Liver (tissue), 9 donors: ENCODE data around the gene RNU6-9. TPM values are rescaled to one million over a fixed set of nuclear protein-coding genes. Genes with fewer than 3 reads are reported as not detected.

Experiments used
- DNase-seq: peaks from one replicate; pipeline ENCODE4 v3.0.0-alpha.2; 2017; ENCODE audit warnings: low spot score
- H3K27ac ChIP-seq, 2 donors: one replicate each; pipeline ENCODE4 v1.7.0; 2013; ENCODE audit warnings: inconsistent platforms in 2 of 2, low read length in 2 of 2, control low read depth in 1 of 2, low read depth in 1 of 2, mild to moderate bottlenecking in 1 of 2
- H3K27me3 ChIP-seq, 4 donors: one replicate each; pipeline versions ENCODE4 v1.6.1 to v1.7.0; 2013; ENCODE audit warnings: low read length in 3 of 4, inconsistent platforms in 1 of 4, mild to moderate bottlenecking in 1 of 4, moderate library complexity in 1 of 4; ENCODE audit not compliant: control insufficient read depth in 4 of 4, insufficient read depth in 4 of 4
- H3K36me3 ChIP-seq, 4 donors: one replicate each; pipeline versions ENCODE4 v1.6.1 to v1.7.0; 2013; ENCODE audit warnings: low read length in 3 of 4, mild to moderate bottlenecking in 3 of 4, low read depth in 1 of 4, moderate library complexity in 1 of 4; ENCODE audit not compliant: control insufficient read depth in 4 of 4, insufficient read depth in 3 of 4
- H3K4me1 ChIP-seq, 4 donors: one replicate each; pipeline versions ENCODE4 v1.6.1 to v1.7.0; 2013; ENCODE audit warnings: low read length in 3 of 4, mild to moderate bottlenecking in 3 of 4, moderate library complexity in 1 of 4; ENCODE audit not compliant: control insufficient read depth in 4 of 4, insufficient read depth in 4 of 4
- H3K4me3 ChIP-seq, 3 donors: one replicate each; pipeline versions ENCODE4 v1.6.1 to v1.7.0; 2013; ENCODE audit warnings: low read length in 3 of 3, control low read depth in 1 of 3, low read depth in 1 of 3, mild to moderate bottlenecking in 1 of 3
- H3K9ac ChIP-seq, 2 donors: one replicate each; pipeline ENCODE4 v1.7.0; 2013; ENCODE audit warnings: low read length in 2 of 2, mild to moderate bottlenecking in 2 of 2, moderate library complexity in 2 of 2, control low read depth in 1 of 2, low read depth in 1 of 2
- H3K9me3 ChIP-seq, 4 donors: one replicate each; pipeline versions ENCODE4 v1.6.1 to v1.7.0; 2013; ENCODE audit warnings: low read length in 3 of 4; ENCODE audit not compliant: control insufficient read depth in 4 of 4
- ATF3 ChIP-seq: IDR thresholded peaks from 2 replicates; pipeline ENCODE4 v1.6.1; 2016; ENCODE audit warnings: antibody characterized with exemption
- EGR1 ChIP-seq, 2 donors: IDR thresholded peaks; 2 replicates each; pipeline ENCODE4 v1.6.1; 2016 to 2018; ENCODE audit warnings: antibody characterized with exemption in 2 of 2, low read depth in 2 of 2
- FOXA1 ChIP-seq: IDR thresholded peaks from 2 replicates; pipeline ENCODE4 v1.6.1; 2016; ENCODE audit warnings: antibody characterized with exemption
- FOXA2 ChIP-seq: IDR thresholded peaks from 2 replicates; pipeline ENCODE4 v1.6.1; 2016; ENCODE audit warnings: antibody characterized with exemption
- GABPA ChIP-seq, 2 donors: IDR thresholded peaks in 1 of 2; conservative IDR thresholded peaks in 1 of 2; 2 replicates each; pipeline ENCODE4 v1.6.1; 2016; ENCODE audit warnings: antibody characterized with exemption in 2 of 2, mild to moderate bottlenecking in 1 of 2, moderate library complexity in 1 of 2
- HNF4A ChIP-seq, 2 donors: conservative IDR thresholded peaks; 2 replicates each; pipeline ENCODE4 v1.6.1; 2016; ENCODE audit warnings: antibody characterized with exemption in 2 of 2, mild to moderate bottlenecking in 2 of 2
- HNF4G ChIP-seq: IDR thresholded peaks from 2 replicates; pipeline ENCODE4 v1.6.1; 2016; ENCODE audit warnings: antibody characterized with exemption
- JUND ChIP-seq, 2 donors: IDR thresholded peaks; 2 replicates each; pipeline ENCODE4 v1.6.1; 2016; ENCODE audit warnings: antibody characterized with exemption in 2 of 2
- NR2F2 ChIP-seq: IDR thresholded peaks from 2 replicates; pipeline ENCODE4 v1.6.1; 2016; ENCODE audit warnings: antibody characterized with exemption
- RAD21 ChIP-seq, 2 donors: IDR thresholded peaks; 2 replicates each; pipeline ENCODE4 v1.6.1; 2016; ENCODE audit warnings: antibody characterized with exemption in 2 of 2, mild to moderate bottlenecking in 2 of 2
- REST ChIP-seq: IDR thresholded peaks from 2 replicates; pipeline ENCODE4 v1.6.1; 2016; ENCODE audit warnings: antibody characterized with exemption, mild to moderate bottlenecking
- RXRA ChIP-seq, 2 donors: IDR thresholded peaks; 2 replicates each; pipeline ENCODE4 v1.6.1; 2017 to 2018; ENCODE audit warnings: antibody characterized with exemption in 2 of 2, mild to moderate bottlenecking in 1 of 2
- SP1 ChIP-seq: IDR thresholded peaks from 2 replicates; pipeline ENCODE4 v1.6.1; 2018; ENCODE audit warnings: antibody characterized with exemption, mild to moderate bottlenecking
- TAF1 ChIP-seq: conservative IDR thresholded peaks from 2 replicates; pipeline ENCODE4 v1.6.1; 2016; ENCODE audit warnings: antibody characterized with exemption, mild to moderate bottlenecking
- YY1 ChIP-seq: IDR thresholded peaks from 2 replicates; pipeline ENCODE4 v1.6.1; 2016; ENCODE audit warnings: antibody characterized with exemption, mild to moderate bottlenecking
- WGBS: extraction: QIAGEN DNeasy Blood & Tissue Kit; methylation state at CpG from one replicate; pipeline ENCODE4 v1.1.7; 2013; 5-methylcytosine and 5-hydroxymethylcytosine counted together
- polyA plus RNA-seq, 2 donors: library from polyadenylated mRNA; stranded (reverse) in 1 of 2; unstranded in 1 of 2; fragments of 200-250 nt in 1 of 2; fragments of >200 nt in 1 of 2; fragmentation: Nextera tagmentation in 1 of 2; extraction: Ambion mirVana in 1 of 2; gene quantifications; one replicate each; pipeline versions ENCODE4 v1.2.1 to v1.2.3, GENCODE V29; 2013 to 2015
- total RNA-seq, 2 donors: library from RNA; depleted of rRNA; stranded (reverse); fragments of >200 nt; gene quantifications; one replicate each; pipeline ENCODE4 v1.2.3, GENCODE V29; 2014
- donor health status: healthy.
- donor health status: healthy.
- donor health status: healthy.
- donor health status: healthy.
- donor health status: healthy.

Gene RNU6-9
- total and polyA plus RNA-seq, 4 donors, result not detected

- no peak for TF ChIP-seq REST
Observed at GRCh38 chr19:938233-938923, 45.1 kb downstream of the RNU6-9 start (continued).

GRCh38 chr19:939439-939838 lies 46.2 kb downstream of the RNU6-9 start:
- no peaks in the 10 kb centered on the region for H3K27me3 ChIP-seq
- H3K4me1 ChIP-seq, result peaks cover 26 to 44% (median 34%) of the 10 kb centered on the region in 4 donors
- TF ChIP-seq EGR1 (IDR thresholded peaks at IDR 0.05; ENCODE audit: low read depth in 2 of 2) (no peak), HNF4A (conservative IDR thresholded peaks at IDR 0.05) (no peak), GABPA (IDR thresholded peaks at IDR 0.05 in 1 of 2, conservative IDR thresholded peaks at IDR 0.05 in 1 of 2) (no peak), FOXA1 (no peak), HNF4G (no peak), SP1 (no peak), REST (no peak), RXRA (IDR thresholded peaks at IDR 0.05) (no peak), JUND (IDR thresholded peaks at IDR 0.05) (no peak), TAF1 (no peak), RAD21 (IDR thresholded peaks at IDR 0.05) (no peak), NR2F2 (no peak), ATF3 (no peak), FOXA2 (no peak), YY1 (no peak)
- H3K4me3 ChIP-seq, result no peak overlapping the region
- DNase-seq, result no peak
- H3K27ac ChIP-seq, result no peak overlapping the region
- WGBS, result 90% methylated on average over 22 of the region's 22 CpGs
- H3K36me3 ChIP-seq, result no peaks in the 10 kb centered on the region
- H3K9me3 ChIP-seq, result no peaks in the 10 kb centered on the region
- H3K9ac ChIP-seq, result no peak overlapping the region
